ENCODE measurements around the gene FANCC.

Gene FANCC

DNA sequence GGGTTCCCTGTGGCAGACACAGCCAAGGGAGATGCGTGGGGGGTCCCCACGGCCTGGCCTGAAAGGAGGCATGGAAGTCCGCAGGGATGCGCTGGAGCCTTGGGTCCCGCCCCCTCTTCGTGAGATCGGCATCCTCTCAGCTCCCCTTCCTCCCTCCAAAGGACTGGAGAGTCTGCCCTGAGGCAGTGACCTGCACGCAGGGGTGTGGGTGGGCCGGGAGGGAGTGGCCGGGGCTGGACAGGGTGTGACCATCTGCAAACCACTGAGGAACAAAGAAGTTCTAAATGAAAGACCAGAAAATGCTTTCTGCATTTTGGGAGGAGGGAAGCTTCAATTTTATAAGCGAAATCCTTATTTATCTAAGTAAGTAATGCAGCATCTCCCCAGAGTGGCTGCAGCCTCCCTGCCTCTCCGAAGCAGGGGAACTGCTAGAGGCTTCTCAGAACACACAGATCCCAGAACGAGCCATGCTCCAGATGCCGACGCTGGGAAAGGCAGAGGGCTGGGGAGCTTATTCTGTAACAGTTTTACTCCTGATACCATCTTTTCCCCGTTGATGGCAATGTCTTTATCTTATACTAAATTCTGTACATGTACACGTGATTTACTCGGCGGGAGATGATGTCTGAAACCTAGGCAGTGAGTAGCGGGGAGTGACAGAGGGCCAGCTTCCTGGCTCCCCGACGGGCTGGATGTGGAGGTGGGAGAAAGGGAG, 221.7 kb downstream of the FANCC start:
- DNase-seq, result no peak

DNA sequence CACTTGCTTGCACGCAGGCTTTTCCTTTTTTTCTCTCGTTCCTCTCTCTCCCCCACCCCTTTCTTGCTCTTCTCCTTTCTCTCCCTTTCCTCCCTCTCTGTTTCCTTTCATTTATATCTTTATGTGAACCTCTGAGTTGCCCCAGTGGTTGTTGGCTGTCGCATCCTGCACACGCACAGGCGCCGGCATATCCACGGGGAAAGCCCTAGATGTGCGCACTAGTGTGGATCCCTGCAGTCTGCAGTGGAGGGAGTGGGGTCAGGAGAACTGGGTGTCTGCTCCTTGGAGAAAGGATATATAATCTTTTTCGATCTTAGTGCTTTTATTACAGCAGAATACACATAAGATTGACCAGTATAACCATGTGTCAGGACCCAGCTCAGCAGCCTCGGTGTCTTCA, 223.5 kb downstream of the FANCC start:
- DNase-seq, result no peak

DNA sequence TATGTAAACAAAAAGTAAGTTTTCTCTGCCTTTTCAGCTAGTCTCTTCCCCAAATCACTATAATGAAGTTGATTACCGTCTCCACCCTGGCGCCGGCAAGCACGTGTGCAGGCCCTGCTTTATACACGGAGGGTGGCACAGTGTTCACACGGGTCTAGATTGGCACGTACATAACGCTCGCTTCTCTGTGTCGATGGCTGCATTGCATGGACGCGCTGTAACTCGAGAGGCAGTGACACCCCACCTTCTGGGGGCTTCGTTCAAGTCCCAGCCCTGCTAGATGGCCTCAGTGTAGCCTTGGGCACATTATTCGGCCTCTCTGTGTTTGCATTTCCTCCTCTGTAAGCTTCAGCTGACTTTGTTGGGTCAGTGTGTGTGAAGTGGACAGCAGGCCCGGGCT, 223.9 kb downstream of the FANCC start:
- DNase-seq, result no peak

DNA sequence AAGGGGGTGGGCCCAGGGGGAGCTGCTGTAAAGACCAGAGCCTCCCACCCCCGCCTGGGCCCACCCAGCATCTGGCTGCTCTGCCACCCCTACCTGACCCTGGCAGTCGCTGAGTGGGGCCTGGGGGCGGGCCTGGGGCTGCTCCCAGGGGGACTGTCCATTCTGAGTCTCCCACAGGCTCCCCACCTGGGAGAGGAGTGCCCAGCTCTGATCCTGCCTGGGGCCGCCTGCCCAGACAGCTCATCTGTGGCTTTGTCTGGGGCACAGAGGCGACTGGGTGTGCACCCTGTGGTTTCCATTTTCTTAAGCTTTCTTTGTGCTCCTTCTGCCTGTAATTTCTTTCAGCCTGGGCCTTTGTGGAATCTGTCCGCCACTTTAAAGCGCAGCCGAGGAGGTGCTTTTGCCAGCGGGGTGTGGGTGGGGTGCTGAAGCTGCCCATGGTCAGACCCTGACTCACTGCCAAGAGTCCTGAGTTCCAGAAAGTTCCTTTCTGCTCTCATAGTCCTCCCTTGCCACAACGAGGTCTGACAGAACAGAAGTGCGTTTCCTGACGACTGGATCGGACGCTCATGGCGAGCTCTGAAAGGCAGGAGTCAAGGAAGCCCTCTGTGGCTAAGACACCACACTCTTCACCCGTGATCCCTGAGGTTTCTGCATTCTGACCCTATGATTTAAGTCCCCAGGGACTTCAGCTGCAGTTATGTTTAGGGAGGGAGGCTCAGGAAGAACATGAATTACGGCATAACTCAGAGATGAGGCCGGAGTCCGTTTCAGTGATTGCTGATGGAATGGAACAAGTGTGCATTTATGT, 225.0 kb downstream of the FANCC start:
- DNase-seq, result no peak

DNA sequence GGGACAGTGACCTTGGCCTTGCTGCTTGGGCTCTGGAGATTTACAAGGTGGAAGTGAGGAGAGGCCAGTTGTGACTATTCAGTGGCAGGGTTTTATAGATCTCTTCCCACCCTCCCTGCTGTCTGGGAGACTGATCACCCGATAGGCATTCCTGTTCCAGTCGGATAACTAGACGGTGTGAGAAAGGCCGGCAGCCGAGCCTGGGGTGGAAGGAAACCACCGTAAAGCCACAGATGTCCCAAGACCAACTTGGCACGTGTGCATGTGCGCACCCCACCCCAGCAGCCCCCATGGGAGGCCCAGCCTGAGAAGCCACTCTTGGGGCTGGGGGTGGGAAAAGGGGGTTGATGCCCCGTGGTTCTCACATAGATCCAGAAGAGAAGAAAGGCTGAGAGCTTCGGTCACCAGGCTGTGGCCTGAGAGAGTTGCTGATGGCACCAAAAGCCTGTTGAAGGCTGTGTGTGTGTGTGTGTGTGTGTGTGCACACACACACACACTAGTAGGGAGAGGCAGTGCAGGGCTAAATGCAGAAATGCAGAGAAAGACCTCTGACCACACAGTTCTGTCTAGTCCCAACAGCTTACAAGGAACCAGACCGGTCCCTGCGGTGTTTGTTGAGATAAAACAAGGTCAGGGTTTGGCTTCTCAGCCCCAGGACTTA, 225.8 kb downstream of the FANCC start:
- DNase-seq, result no peak

DNA sequence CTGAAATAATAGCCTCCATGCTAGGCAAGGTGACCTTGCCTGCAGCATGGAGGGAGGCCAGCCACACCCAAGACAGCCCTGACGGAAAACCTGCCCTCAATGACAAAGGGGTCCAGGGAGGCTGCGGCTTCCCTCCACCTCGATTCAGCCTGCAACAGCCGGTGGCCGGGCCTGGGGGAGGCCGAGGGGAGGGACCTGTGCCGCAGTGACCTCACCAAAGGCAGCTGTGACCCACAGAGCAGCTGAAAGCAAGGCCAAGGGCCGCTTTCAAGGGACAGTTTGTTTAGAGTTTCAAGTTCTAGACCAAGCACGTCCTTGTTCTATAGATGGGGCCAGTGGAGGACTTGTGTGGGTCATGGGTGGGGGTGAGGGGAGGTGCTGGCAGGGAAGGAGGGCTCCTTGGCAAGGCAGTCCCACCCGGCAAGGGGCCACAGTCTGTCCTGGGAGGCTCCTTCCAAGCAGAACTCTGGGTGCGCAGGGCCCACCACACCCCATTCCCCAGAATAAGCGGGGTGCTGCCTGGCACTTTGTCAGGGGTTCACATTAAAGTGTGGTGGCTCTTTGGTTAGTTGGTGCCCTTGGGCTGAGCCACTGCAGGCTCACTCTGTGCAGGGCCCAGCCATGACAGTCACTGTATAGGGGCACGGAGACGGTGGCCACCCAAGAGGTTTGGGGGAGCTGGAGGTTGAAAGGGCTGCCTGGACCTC, 226.5 kb downstream of the FANCC start:
- no peak for DNase-seq

DNA sequence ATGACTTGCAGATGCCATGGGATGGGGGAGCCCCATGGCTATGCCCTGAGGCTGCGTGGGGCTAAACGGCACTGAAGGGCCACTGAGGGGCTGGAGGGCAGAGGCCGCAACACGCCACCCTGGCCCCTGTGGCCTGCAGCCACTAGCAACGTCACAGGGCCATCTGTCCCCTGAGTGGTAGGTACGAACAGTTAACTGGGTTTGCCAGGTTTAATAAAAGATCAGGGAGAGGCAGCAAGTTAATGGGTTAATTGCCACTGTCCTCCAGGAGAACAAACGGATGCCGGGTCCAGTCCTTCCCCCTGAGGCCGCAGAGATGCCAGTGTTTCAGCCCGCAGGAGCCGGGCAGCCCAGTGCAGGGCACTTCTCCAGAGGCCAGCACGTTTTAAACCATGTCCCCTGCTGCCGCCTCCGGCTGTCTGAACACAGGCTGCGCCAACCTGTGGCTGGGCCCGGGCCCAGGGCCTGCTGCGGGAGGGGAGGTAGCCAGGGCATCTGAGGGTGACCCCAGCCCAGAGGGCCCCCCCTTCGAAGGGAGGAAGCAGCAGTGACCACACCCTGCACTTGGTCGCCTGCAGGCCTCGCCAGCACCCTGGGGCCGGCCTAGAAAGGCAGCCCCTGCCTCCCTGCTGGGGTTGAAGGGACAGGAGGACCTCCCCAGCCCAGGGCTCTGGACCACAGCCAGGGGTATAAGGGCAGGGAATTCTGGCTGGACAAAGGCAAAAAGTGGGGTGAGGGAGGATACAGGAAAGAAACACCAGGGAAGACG, 227.3 kb downstream of the FANCC start:
- no peak for DNase-seq

DNA sequence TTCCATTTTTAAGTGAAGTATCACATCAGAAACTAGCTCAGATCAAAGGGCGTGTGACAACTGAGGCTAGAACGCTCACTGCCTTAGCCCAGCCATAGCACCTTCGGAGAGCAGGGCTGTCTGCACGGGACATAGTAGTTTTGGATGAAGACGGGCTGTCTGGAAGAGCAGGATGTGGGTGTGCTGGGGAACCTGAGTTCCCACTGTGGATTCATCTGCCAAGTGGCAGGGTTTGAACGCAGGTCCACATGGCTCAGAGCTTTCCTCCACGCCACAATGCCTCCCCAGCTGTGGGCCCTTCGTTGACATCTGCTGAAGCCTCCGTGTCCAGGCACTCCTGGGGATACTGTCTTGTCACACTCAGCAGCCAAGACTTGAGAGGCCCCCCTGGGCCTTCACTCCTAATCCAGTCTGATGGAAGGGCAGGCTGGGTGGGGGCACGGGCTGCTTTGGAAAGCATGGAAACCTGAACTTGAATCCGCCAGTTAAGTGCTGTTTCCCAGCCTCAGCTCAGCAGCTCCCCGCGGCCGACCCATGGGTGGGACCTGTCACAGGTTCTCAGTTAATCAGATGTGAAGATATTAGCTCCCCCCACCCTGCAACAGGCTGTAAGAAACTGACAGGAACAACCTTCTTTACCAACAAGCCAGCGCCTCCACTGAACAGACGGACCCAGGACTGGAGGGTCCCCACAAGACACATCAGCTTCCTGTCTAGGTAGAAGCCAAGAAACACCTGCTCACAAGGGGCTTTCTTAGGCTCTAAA, 228.1 kb downstream of the FANCC start:
- DNase-seq, result no peak

DNA sequence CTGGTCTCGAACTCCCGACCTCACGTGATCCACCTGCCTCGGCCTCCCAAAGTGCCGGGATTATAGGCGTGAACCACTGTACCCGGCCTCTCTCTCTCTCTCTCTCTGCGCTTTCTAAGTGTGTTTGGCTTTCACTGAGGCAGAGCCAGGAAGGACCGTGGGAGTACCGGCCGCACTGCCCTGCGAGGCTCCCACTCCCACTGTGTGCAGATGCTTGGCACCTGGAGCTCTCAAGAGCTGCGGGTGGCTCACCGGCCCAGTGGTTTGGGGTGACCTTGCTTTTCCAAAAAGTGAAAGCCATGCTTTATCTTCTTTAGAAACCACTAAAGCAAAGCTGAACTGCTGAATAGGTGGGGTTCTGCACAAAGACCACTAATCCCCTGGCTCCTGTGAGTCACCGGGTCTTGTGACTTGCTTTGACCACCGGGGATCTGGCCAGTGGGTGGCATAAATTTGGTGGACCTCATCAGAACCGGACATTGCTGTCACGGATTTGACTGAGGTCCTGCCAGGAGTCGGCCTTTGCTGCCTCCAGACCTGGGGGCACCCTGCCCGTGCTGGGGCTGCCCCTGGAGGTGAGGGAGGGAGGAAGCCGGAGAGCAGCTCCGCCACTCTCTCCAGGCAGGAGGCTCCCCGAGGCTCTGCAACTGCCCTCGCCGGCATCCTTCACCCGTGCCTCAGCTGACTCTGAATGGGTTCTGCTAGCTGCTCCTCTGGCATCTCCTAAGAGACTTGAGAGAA, 228.9 kb downstream of the FANCC start:
- no peak for DNase-seq

DNA sequence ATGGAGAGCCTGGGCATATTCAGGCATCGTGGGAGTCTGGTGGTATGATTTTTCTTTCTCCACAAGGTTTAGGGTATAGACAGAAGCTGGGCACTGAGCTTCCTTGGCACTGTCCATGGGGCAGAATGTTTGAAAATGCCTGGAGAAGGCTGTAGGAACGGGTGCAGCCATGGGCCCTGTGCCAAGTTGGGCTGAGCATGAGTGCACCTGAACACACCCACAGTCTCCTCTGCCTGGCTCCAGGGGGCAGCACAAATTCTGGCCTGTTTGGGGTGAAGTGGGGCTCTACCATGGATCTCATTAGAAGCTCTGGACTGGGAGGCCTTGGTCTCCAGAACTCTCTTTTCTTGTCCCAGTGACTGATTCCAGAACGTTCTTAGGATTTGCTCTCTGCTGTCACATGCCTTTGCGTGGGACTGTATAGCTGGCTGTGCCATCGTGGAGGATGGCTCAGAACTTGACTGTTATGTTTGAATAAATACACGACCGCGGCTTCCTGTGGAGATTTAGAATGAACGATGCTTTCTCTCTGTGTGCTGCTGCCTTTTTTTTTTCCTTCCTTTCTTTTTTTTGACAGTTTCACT, 229.8 kb downstream of the FANCC start:
- no peak for DNase-seq

DNA sequence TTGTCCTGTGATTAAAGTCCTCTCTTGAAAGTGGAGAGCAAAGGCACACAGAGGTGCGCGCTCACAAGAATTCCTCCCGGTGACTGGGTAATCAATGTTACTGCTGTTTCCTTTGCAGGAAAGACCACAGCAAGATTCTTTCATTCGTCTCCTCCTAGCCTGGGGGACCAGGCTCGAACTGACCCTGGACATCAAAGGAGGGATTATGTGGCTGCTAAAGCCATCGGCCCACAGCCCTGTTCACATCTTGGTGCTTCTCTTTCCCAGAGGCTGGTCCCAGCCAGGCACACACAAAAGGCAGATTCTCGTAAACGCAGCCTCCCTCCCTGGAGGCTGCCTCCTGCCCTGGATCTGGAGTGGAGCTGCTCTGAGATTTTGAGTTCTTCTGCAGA, 230.9 kb downstream of the FANCC start:
- no peak for DNase-seq

DNA sequence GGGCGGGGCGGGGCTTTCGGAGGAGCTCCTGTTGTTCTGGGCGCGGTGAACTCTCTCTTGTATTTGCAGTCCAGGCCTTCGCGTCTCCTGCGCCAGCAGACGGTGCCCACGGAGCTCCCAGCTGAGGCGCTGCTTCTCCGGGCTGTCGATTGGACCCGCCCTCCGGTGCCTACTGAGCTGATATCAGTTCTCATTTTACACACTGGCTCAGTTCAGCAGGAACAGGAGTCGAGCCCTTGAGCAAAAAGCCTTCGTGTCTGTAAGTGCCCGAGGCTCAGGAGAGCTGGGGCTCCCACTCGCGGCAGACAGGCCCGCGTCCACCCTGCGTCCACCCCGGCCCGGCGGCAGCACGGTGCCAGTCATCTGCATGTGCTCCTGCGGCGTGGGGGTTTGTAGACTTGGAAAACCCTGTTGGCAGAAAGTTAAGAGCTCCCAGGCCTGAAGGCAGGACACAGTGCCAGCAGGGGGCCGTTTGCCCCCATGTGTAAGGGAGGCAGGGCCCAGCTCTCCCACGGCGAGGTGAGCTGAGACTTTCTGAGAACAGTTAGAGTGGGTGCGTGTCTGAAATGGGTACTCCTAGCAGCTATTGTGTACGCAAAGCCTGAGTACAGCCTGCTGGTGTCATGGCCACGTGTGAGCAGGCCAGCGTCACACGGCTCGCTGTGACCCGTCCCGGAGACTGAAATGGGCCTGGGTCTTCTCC, 231.5 kb downstream of the FANCC start:
- DNase-seq, result no peak

DNA sequence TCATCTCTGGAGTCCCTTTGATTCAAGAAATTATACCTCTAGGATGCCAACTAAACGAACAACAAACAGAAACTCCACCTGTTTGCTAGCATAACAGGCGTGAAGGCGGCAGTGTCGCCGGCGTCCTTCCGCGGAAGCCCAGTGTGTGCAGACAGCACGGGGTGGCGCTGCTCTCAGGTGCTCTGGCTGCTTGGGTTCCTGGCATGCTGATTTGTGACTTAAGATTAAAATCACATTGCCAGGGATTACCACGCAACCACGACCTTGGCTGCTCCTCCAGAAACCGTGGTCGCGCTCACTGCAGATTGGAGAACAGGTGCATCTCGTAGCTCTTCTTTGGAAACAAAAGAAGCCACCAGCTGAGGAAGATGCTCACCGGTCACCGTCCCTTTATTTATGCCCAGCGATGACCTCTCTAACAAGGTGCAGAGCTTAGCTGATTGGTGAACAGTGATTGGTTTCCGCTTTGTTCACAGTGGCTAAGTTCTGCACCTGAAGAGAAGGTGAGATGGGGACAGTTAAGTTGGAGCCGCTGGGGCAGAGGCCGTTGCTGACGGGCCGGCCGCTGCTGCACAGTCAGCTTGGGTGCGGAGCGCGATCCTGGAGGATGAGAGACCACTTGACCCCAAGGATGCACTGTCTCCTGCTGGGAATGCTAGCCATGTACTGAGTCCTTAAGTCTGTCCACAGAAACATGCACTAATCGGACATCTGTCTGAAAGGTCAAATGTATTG, 232.3 kb downstream of the FANCC start:
- DNase-seq, result no peak

DNA sequence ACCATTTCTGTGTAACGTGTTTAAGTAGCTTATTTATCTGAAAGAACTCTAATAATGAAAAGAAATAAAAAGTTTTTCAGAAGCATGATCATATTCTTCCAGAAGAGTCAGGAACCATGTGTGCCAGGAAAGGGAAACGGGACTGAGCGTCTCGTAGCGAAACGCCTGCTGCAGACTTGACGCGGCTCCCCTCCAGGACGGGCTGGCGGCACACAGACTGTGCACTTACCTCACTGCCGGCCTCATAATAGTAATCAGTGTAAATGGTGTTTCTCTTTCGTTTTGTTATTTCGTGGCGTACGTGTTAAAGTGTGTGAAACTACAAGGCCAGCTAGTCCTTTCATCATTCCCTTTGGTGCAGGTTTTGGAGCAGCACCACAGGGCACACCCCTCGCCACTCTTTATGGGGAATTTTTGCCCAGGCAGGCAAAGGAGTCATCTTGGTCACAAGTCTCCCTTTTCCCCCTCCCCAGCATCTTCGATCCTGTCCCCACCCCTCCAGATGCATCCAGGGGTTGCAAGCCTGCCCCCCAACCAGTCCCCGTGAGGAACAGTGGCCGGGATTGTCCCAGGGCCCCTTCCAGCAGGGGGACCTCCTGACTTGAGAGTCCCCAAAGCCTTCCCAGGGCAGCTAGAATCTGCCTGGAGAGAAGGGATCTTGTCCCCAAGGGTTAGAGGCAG, 233.1 kb downstream of the FANCC start:
- no peak for DNase-seq

DNA sequence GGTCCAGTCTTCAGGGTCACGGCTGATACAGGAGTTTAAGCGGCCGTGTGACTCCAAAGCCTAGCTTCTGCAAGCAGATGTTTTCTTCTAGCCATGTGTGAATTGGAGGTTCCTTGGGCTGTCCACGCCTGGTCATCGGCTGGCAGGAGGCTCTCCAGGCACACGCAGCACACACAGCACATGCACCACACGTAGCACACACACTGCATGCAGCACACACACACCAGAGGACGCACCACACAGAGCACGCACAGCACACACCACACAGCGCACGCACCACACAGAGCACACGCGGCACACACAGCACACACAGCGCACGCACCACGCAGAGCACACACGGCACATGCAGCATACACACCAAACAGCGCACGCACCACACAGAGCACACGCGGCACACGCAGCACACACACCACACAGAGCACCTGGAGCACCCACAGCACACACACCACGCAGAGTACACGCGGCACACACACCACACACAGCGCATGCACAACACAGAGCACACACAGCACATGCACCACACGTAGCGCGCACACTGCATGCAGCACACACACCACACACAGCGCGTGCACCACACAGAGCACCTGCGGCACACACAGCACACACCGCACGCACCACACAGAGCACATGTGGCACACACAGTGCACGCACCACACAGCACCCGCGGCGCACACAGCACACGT, 234.3 kb downstream of the FANCC start:
- no peak for DNase-seq

DNA sequence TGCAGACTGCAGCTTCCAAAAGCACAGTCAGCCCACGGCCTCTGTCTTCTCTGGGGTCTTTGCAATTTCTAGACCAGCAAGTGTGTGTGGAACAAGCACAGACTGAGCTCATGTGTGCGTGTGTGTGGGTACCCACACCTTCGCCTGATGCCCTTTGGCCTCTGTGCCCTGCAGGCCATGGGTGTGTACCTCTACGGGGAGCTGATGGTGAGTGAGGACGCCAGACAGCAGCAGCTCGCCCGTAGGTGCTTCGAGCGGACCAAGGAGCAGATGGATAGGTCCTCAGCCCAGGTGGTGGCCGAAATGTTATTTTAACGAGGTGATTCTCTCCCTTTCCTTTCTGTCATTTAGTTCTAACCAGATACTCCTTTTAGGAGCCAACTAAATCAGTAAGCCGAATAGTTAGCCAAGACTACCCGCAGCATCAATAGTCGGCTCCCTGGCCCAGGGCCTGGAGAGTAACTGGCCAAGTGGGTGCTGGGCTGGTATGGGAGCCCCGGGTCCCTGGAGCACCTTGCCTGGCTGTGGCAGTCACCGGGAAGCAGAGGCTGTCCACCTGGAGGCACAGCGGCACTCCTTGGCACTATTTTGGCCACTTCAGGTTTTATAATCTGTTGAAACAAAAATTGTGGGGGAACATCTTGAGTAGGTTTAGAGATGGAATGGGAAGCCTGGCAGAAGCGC, 235.0 kb downstream of the FANCC start:
- DNase-seq, result no peak

DNA sequence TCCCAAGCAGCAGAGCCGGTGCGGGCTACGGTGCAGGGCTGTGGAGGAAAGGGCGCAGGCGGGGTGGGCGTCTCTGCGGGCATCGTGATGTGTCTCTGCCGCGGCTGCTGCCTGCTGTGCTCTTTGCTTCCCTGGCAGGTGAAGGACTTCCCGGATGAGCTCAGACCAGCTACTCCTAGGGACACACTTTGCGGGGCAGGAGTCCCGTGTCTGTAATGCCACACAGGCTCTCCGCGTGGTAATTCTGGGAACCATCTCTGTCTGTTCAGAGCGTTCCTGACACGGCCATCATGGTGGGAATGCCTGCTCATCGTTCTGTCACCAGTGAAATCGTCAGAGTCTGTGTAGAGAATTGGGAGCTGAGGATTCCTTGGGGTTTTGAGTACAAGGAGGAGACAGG, 235.5 kb downstream of the FANCC start:
- DNase-seq, result no peak
